Neural progenitor cell (in vitro differentiated cells): ENCODE data around the gene FILIP1.

Experiments used
- EZH2 ChIP-seq: fragments of 200-600 bp; sonication (generic); IDR thresholded peaks from 2 replicates; pipeline ENCODE4 v1.6.1; 2017; ENCODE audit warnings: antibody characterized with exemption, mild to moderate bottlenecking, moderate library complexity
- TF ChIP-seq, protein P1 (sequence below): fragments of 200-600 bp; sonication (generic); IDR thresholded peaks from 2 replicates; pipeline ENCODE4 v1.5.1; 2017; ENCODE audit warnings: antibody characterized with exemption, mild to moderate bottlenecking

DNA sequence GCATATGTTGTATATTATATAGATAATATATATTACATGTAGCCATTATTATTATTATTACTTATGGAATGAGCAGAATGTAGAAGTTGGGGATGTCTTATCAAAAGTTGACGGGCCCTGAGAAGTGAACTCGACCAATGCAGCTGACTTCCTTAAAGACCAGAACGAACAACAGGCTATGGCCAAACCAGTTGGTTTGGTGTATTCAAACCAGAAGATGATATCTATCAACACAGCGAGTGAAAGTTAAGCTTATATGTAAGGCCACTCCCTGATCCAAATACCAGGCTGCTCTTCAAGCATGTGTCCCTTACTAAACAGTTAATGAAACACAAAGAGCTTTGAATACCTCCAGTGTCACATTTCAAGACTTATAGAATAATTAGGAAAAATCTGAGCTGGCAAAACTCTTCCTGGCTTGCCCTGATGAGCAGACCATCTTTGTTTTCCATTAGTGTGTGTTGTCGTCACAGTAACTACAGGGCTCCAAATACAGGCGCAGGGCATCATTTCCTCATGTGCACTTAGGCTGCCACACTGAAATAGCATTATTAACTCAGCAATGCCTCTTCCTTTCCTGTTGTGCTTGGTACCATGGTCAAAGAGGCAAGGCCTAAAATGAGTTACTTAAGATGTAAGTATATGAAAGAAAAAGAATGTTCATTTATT, 6.6 kb downstream of the FILIP1 start:
- TF ChIP-seq, protein P1, sequence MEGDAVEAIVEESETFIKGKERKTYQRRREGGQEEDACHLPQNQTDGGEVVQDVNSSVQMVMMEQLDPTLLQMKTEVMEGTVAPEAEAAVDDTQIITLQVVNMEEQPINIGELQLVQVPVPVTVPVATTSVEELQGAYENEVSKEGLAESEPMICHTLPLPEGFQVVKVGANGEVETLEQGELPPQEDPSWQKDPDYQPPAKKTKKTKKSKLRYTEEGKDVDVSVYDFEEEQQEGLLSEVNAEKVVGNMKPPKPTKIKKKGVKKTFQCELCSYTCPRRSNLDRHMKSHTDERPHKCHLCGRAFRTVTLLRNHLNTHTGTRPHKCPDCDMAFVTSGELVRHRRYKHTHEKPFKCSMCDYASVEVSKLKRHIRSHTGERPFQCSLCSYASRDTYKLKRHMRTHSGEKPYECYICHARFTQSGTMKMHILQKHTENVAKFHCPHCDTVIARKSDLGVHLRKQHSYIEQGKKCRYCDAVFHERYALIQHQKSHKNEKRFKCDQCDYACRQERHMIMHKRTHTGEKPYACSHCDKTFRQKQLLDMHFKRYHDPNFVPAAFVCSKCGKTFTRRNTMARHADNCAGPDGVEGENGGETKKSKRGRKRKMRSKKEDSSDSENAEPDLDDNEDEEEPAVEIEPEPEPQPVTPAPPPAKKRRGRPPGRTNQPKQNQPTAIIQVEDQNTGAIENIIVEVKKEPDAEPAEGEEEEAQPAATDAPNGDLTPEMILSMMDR, result no peak
- no peak for TF ChIP-seq EZH2
